ENCODE data around the gene CREB3L4.
A peak's percentile ranks its signal among the peaks of the same experiment; 100 is the strongest.
"Not testable (repeated sequence)": the region's sequence is repeated elsewhere in the genome, so short reads cannot be mapped to it uniquely, and the experiment has no call there.

The CREB3L4 gene

DNA sequence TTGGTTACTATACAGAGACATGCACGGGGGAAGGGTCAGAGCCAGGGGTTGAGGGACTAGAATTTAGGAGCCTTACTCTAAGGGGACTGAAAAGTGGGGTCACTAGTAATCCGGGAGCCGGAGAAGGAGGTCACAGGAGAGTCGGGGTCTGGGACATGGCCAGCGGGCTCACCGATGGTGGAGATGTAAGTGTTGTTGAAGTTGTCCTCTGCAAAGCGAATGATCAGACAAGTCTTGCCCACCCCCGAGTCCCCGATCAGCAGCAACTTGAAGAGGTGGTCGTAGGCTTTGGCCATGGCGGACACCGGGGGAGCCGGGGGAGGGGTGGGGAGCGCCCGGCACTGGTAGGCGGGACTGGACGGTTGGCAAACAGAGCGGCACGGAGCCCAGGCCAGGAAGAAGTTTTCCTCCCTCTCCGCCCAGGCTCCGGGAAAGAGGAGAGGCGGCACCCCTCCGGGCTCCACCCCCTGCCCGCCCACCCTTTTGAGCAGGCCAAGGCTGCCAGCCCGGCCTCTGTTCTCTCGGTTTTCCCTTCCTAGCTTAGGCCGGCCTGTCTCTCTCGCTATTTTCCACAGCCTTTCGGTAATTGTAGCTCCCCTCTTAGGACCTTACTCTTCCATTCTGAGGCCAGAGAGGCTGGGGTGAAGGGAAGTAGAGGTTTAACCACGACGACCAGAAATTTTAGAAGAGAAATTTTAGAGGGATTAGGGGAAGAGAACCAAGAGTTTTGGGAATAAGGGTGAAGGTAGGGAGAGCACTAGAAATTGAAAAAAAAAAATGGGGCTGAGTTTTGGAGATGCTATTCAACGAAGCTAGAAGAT lies 18.4 kb downstream of the CREB3L4 start, which contains the start of gene RAB13:
Gene RAB13 (minus strand): TSS at position 399 of the 821 bp plus-strand sequence. CDS start 103 bp downstream, at position 296.
- DNase-seq (ENCODE audit: low read depth), result peak; percentile 58

GRCh38 chr1:153987621-153988020 lies 19.9 kb downstream of the CREB3L4 start:
- DNase-seq (ENCODE audit: low read depth), result no peak

DNA sequence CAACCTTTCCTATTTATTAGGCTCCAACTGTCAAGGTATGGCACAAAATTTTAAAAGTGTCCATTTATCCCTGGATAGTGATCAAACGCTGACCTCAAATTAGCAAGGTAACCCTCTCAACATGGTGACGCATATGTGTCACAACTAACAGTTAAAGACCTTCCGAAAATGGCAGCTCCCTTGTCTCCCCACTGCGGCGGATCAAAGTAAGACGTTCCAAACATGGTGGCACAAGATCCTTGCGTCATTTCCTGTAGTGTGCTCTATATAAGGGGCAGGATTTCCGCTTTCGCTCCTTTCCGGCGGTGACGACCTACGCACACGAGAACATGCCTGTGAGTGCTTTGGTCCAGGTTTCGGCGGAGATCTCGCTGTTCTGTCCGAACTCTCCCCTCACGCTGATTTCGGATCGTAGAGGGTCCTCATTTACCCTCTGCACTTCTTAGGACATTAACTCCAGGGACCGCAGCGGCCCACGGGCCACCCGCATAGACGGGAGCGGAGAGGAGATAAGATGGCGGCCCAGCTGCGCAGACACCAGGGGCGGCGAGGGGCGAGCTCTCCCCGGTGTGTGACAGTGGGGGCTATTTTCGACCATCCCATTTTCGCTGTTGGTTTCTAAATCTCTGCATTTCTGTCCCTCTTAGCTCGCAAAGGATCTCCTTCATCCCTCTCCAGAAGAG lies 22.9 kb downstream of the CREB3L4 start, which contains the start of gene RPS27:
Gene RPS27 (plus strand): TSS at position 295 of the 683 bp plus-strand sequence. CDS start 35 bp downstream, at position 330.
- peak; percentile 93 for DNase-seq (ENCODE audit: low read depth)

DNA sequence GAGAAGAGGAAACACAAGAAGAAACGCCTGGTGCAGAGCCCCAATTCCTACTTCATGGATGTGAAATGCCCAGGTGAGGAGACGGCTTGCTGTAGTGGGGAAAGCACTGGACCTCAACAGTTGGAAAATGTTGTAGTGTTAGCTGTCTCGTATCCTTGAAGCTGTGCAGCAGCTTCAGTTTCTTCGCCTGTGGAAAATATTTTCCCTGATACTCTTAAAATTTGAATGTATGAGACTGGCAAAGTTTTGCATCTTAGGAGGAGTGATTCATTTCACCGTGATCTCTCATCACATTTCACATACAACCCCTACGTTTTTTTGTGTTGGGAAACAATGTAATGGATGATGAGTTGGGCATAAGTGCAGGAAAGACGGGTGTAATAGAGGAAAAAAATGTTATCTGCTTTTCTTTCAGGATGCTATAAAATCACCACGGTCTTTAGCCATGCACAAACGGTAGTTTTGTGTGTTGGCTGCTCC lies 23.5 kb downstream of the CREB3L4 start:
- DNase-seq (ENCODE audit: low read depth), result no peak

DNA sequence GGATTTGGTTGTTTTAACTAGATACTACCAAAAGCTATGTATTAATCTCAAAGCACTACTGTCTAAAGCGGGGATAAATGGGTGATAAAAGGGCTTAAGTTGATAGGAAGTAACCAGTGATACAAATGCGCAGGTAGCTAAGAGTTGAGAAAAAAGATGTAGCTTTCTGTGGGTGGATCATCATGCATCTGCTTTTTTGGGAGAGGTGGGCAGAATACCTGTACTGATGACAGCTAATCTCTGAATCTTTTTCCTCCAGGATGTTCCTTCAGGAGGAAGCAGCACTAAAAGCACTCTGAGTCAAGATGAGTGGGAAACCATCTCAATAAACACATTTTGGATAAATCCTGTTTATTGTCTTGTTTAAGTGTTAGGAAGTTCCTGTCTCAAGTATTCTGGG lies 24.1 kb downstream of the CREB3L4 start:
- DNase-seq (ENCODE audit: low read depth), result no peak

- DNase-seq (ENCODE audit: low read depth), result no peak
Measured at GRCh38 chr1:153995202-153995601, 27.5 kb downstream of the CREB3L4 start.

GRCh38 chr1:153995640-153996039 lies 27.9 kb downstream of the CREB3L4 start:
- no peak for DNase-seq (ENCODE audit: low read depth)

DNA sequence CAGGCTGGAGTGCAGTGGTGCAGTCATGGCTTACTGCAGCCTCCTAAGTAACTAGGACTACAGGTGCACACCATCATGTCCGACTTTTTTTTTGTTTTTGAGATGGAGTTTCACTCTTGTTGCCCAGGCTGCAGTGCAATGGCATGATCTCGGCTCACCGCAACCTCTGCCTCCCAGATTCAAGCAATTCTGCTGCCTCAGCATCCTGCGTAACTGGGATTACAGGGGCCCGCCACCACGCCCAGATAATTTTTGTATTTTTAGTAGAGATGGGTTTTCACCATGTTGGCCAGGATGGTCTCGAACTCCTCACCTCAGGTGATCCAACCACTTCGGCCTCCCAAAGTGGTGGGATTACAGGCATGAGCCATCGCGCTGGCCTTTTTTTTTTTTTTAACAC lies 29.2 kb downstream of the CREB3L4 start:
- not testable (repeated sequence) for DNase-seq (ENCODE audit: low read depth)

DNA sequence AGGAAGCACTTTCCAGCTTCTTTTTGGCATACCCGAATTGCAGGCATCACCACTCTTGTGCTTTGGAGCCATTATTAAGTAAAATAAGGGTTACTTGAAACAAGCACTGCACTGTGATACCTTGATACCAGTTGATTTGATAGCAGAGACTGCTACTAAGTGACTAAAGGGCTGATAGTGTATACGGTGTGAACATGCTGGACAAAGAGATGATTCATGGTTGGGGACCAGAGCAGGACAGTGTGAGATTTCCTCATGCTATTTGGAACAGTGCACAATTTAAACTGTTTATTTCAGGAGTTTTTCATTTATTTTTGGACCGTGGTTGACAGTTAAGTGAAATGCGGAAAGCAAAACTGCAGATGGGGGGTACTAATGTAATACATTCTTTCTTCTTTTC lies 32.7 kb downstream of the CREB3L4 start:
- no peak for DNase-seq (ENCODE audit: low read depth)

GRCh38 chr1:154006136-154006535 lies 38.4 kb downstream of the CREB3L4 start:
- no peak for DNase-seq (ENCODE audit: low read depth)

- no peak for DNase-seq (ENCODE audit: low read depth)
Measured at GRCh38 chr1:154012129-154012528, 44.4 kb downstream of the CREB3L4 start.

GRCh38 chr1:154012543-154012942 lies 44.8 kb downstream of the CREB3L4 start:
- DNase-seq (ENCODE audit: low read depth), result not testable (repeated sequence)

DNA sequence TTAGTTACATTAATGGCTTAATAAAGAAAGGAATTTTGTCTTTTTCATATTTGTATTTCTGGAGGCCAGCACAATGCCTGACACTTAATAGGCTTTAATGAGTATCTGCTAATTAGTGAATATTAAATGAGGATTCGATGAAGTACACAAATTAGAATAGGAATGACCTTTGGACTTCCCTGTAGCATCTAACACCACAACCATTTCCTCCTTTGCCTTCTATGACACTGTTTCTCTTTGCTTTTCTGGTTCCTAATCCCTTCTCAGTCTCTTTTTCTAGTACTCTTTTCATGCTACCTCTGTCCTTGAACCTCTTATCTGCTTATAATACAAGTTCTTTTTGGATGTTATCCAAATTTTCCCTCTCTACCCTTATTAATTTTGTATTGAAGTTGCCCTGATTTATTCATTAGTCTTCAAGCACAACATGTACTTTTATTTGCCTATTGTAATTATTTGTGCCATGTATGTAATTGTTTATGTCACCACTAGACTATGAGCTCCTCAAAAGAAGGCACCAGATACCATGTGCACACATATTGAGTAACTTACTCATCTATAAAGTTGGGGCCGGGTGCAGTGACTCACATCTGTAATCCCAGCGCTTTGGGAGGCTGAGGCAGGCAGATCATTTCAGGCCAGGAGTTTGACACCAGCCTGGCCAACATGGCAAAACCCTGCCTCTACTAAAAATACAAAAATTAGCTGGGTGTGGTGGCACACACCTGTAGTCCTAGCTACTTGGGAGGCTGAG lies 46.6 kb downstream of the CREB3L4 start:
- DNase-seq (ENCODE audit: low read depth), result peak; percentile 36

GRCh38 chr1:154019269-154019668 lies 51.6 kb downstream of the CREB3L4 start:
- no peak for DNase-seq (ENCODE audit: low read depth)

- no peak for DNase-seq (ENCODE audit: low read depth)
Measured at GRCh38 chr1:154019940-154020339, 52.2 kb downstream of the CREB3L4 start.
